ENCODE data around the gene TBC1D14.

DNA sequence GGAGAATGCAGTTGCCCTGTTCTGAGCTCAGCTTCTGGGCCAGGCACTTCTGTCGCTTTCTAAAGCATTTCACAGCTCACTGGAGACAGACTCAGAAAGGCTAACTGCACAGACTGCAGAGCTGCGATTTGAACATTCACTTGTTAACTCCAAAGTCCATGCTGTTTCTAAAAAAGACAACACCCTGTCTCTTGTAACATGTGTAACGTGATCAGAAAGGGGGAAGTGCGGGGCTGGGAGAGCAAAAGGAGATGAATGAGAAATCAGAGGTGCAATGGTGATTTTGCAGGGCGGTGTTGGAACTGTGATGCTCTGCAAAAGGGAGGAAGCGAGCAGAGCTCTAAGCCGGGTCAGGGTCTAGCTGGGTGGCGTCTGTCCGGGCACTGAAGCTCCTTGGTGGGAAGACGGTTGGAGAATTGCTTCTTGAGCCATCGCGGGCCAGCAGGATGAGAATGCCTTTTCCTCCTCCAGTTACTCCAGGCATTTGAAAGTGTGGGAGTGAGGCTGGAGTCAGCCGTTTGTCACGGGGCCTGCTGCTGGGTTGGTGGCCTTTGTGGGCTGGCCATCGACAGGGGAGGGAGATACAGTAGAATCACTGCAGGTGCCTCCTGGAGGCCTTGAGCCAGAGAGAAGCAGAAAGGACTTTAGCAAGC, 20.3 kb downstream of the TBC1D14 start:
- peak in 1 of 3 donors; percentile 16 for TF ChIP-seq POLR2AphosphoS5 (IDR thresholded peaks at IDR 0.05)
- TF ChIP-seq, protein P1, sequence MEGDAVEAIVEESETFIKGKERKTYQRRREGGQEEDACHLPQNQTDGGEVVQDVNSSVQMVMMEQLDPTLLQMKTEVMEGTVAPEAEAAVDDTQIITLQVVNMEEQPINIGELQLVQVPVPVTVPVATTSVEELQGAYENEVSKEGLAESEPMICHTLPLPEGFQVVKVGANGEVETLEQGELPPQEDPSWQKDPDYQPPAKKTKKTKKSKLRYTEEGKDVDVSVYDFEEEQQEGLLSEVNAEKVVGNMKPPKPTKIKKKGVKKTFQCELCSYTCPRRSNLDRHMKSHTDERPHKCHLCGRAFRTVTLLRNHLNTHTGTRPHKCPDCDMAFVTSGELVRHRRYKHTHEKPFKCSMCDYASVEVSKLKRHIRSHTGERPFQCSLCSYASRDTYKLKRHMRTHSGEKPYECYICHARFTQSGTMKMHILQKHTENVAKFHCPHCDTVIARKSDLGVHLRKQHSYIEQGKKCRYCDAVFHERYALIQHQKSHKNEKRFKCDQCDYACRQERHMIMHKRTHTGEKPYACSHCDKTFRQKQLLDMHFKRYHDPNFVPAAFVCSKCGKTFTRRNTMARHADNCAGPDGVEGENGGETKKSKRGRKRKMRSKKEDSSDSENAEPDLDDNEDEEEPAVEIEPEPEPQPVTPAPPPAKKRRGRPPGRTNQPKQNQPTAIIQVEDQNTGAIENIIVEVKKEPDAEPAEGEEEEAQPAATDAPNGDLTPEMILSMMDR (IDR thresholded peaks at IDR 0.05 in 8 of 11, conservative IDR thresholded peaks at IDR 0.05 in 3 of 11): no peak

All from spleen (tissue), 7 donors.